ENCODE data around the gene PRKCB.

GRCh38 chr16:24011237-24011636 is 175.5 kb downstream of the PRKCB start:
- TF ChIP-seq CTCF (IDR thresholded peaks at IDR 0.05), result no peak
- no peak for TF ChIP-seq EP300 (IDR thresholded peaks at IDR 0.05)

Measured in ovary (tissue), 3 donors.